Vagina (tissue), 2 donors: ENCODE data around the gene JCAD.

Source experiments
- CTCF ChIP-seq, 3 experiments: fragments of 450-650 bp in 2 of 3; fragments of 200-600 bp in 1 of 3; sonication (generic) in 1 of 3; IDR thresholded peaks; one replicate each; pipeline ENCODE4 v1.5.1; 2017 to 2019; ENCODE audit warnings: antibody characterized with exemption in 3 of 3, mild to moderate bottlenecking in 2 of 3, moderate library complexity in 2 of 3
- POLR2A ChIP-seq, 2 donors: fragments of 450-650 bp; IDR thresholded peaks; one replicate each; pipeline ENCODE4 v1.6.1; 2017; ENCODE audit warnings: antibody characterized with exemption in 2 of 2, mild to moderate bottlenecking in 2 of 2, moderate library complexity in 2 of 2
- POLR2AphosphoS5 ChIP-seq, 2 donors: sonication (generic); formaldehyde crosslinking; IDR thresholded peaks; one replicate each; pipeline ENCODE4 v1.9.0; 2017; ENCODE audit warnings: antibody characterized with exemption in 2 of 2, mild to moderate bottlenecking in 2 of 2, low read depth in 1 of 2; ENCODE audit not compliant: insufficient read depth in 1 of 2

GRCh38 chr10:30026578-30026977, 32.8 kb downstream of the JCAD start:
- TF ChIP-seq CTCF (IDR thresholded peaks at IDR 0.05) (no peak), POLR2AphosphoS5 (IDR thresholded peaks at IDR 0.05; ENCODE audit: insufficient read depth in 1 of 2, low read depth in 1 of 2) (no peak), POLR2A (IDR thresholded peaks at IDR 0.05) (no peak)
